Measurements from ENCODE around the gene NOXA1.

NOXA1 gene

DNA sequence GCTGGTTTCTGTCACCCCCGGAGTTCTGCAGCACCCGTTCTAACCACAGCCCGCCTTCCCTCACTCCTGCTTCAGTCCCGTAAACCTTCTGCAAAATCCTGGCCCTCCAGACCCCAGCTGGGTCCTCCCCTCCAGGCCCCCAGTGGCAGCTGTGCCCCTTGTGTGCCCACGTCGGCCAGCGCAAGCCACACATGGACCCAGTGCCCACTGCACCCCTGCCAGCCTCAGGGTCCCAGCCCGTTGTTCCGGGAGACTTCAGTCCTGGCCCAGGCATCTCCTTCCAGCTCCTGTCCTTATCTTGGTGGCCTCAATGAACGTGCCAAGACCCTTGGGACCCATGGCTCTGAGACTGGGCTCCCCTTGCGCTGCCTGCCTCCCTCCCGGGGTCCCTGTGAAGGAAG lies 43.4 kb upstream of the NOXA1 start:
- no peak for DNase-seq (ENCODE audit: low read depth, low spot score)
- in situ Hi-C loops (cut with HindIII; ENCODE audit: low sequenced_read_pairs) = no loop called here
- TF ChIP-seq, protein P1, sequence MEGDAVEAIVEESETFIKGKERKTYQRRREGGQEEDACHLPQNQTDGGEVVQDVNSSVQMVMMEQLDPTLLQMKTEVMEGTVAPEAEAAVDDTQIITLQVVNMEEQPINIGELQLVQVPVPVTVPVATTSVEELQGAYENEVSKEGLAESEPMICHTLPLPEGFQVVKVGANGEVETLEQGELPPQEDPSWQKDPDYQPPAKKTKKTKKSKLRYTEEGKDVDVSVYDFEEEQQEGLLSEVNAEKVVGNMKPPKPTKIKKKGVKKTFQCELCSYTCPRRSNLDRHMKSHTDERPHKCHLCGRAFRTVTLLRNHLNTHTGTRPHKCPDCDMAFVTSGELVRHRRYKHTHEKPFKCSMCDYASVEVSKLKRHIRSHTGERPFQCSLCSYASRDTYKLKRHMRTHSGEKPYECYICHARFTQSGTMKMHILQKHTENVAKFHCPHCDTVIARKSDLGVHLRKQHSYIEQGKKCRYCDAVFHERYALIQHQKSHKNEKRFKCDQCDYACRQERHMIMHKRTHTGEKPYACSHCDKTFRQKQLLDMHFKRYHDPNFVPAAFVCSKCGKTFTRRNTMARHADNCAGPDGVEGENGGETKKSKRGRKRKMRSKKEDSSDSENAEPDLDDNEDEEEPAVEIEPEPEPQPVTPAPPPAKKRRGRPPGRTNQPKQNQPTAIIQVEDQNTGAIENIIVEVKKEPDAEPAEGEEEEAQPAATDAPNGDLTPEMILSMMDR (IDR thresholded peaks at IDR 0.05; ENCODE audit: low read depth, low read length) = no peak
- H3K4me3 ChIP-seq (ENCODE audit: low read depth, low read length) = no peak overlapping the region

DNA sequence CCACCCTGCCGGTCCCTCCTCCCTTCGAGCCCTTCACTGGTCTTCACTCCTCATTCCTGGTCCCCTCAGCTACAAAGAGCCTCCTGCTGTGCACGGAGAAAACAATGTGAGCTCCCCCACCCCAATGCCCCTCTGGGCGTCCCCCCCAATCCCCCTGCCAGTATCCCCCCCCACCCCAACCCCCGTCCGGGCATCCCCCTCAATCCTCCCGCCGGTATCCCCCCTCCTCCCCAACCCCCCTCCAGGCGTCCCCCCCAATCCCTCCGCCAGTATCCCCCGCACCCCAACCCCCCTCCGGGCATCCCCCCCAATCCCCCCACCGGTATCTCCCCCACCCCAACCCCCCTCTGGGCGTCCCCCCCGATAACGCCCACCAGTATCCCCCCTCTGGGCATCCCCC lies 43.0 kb upstream of the NOXA1 start:
- DNase-seq (ENCODE audit: low read depth, low spot score) = no peak
- in situ Hi-C loops (cut with HindIII; ENCODE audit: low sequenced_read_pairs) = no loop called here
- TF ChIP-seq, protein P1 (IDR thresholded peaks at IDR 0.05; ENCODE audit: low read depth, low read length) = no peak
- no peak overlapping the region for H3K4me3 ChIP-seq (ENCODE audit: low read depth, low read length)

DNA sequence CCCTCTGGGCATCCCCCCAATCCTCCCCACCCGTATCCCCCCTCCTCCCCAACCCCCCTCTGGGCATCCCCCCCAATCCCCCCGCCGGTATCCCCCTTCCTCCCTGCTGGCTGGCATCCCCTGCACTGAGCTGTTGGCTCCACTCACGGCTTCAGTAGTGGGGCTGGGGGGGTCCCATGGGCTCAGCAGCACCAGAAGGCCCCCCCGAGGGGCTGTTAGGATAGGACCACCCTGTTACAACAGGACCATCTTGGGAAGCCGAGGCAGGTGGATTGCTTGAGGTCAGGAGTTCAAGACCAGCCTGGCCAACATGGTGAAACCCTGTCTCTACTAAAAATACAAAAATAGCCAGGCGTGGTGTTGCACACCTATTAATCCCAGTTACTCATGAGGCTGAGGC lies 42.6 kb upstream of the NOXA1 start:
- no peak for DNase-seq (ENCODE audit: low read depth, low spot score)
- TF ChIP-seq, protein P1 (IDR thresholded peaks at IDR 0.05; ENCODE audit: low read depth, low read length) = no peak
- in situ Hi-C loops (cut with HindIII; ENCODE audit: low sequenced_read_pairs) = no loop called here
- H3K4me3 ChIP-seq (ENCODE audit: low read depth, low read length) = no peak overlapping the region

DNA sequence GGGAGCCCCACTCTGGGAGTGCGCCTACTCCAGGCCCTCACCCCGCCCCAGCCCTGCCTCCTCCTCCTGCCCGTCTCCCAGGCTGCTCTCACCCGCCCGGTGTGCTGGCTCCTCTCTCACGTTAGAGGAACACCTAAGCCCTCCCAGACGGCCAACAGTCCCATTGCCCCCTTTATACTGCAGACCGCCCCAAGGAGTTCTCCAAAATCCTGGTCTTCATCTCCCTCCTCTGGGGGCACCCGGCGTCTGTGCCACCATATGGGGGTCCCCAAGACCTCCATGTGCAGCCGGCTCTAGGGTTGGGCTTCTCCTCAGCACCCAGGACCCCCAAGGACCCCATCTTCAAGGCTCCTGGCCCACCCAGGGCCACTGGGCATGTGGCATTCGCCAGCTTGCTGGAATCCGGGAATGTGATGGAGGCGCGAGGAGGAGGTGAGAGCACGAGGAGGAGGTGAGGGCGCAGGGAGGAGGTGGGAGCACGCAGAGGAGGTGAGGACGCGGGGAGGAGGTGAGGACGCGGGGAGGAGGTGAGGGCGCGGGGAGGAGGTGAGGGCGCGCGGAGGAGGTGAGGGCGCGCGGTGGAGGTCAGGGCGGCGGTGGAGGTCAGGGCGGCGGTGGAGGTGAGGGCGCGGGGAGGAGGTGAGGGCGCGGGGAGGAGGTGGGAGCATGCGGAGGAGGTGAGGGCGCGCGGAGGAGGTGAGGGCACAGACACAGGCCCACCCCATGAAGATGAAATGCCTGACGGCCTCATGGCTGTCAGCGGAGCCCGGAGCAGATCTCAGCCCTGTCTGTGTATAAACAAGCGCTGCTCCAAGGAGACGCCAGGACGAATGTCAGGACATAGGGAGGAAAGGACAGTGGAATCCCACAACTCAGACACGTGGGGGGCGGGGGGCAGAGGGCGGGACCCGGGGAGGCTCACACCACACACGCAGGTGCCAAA lies 41.4 kb upstream of the NOXA1 start:
- TF ChIP-seq, protein P1 (IDR thresholded peaks at IDR 0.05; ENCODE audit: low read depth, low read length) = no peak
- DNase-seq (ENCODE audit: low read depth, low spot score) = no peak
- in situ Hi-C loops (cut with HindIII; ENCODE audit: low sequenced_read_pairs) = no loop called here
- no peak overlapping the region for H3K4me3 ChIP-seq (ENCODE audit: low read depth, low read length)

DNA sequence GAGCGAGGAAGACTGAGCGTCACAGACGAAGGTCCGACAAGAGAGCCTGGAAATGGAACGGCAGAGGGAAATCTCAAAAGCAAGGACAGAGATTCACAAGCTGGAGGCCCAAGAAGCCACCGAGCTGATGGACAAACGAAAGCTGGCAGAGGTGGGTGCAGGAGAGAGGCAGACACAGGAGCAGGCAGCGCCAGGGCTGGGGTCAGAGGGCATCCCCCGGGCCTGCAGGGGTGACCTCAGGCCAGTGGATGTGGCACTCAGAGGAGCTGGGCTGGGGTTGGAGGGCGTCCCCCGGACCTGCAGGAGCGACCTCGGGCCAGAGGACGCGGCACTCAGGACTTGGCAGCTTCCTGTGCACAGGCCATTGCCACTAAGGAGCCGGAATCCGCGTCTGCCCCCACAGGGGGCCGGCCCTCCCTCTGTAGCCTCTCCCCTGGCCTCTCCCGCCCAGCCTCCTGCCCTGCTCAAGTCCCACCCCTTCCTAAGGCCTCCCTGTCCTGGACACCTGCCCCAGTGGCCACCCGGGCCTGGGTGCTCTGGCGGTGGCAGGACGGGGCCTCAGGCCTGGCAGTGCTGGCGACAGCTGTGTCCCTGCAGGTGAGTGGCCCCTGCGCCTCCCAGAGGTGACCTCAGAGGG lies 40.6 kb upstream of the NOXA1 start:
- H3K4me3 ChIP-seq (ENCODE audit: low read depth, low read length) = no peak overlapping the region
- TF ChIP-seq, protein P1 (IDR thresholded peaks at IDR 0.05; ENCODE audit: low read depth, low read length) = no peak
- DNase-seq (ENCODE audit: low read depth, low spot score) = no peak
- in situ Hi-C loops (cut with HindIII; ENCODE audit: low sequenced_read_pairs) = no loop called here

DNA sequence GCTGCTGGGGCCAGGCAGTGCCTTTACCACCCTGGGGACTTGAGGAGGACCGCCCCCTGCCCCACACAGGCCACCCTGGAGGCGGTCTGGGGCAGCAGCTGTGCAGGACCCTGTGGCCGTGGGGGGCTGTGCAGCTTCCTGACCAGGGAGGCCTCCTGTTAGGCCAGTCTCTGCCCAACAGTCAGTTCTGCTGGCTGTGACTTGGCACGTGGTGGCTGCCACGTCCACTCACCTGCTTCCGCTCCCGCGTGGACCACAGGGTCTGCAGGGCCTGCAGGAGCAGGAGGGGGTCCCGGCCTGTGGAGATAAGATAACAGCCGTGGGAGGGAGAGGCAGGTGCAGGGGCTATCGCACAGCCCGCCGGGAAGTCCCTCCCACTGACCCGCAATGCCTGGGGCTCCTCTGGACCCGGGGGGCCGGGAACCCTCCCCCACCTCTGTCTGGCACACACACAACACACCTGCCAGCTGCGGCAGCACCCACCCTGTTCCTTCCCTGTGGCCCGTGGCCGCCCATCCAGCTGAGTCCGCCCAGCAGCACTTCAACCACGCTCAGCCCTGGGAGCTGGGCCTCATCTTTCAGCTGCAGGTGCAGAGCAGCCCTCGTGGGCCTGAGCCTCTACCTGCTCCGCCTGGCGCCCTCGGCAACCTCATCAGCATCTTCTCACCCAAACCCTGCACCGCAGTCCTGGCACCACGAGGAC lies 40.0 kb upstream of the NOXA1 start:
- no peak overlapping the region for H3K4me3 ChIP-seq (ENCODE audit: low read depth, low read length)
- DNase-seq (ENCODE audit: low read depth, low spot score) = no peak
- TF ChIP-seq, protein P1 (IDR thresholded peaks at IDR 0.05; ENCODE audit: low read depth, low read length) = no peak
- in situ Hi-C loops (cut with HindIII; ENCODE audit: low sequenced_read_pairs) = no loop called here

Measured in astrocyte of the spinal cord (primary cell).